HG03575 (cell line): ENCODE results near the gene GLCCI1.

Experiments
- ATAC-seq: cut with Tn5 transposase; IDR thresholded peaks from one replicate; pipeline ENCODE4 v1.9.1; 2021; ENCODE audit not compliant: unreplicated experiment, insufficient number of reproducible peaks, low FRiP score; ENCODE audit errors: extremely low read depth

The GLCCI1 gene

DNA sequence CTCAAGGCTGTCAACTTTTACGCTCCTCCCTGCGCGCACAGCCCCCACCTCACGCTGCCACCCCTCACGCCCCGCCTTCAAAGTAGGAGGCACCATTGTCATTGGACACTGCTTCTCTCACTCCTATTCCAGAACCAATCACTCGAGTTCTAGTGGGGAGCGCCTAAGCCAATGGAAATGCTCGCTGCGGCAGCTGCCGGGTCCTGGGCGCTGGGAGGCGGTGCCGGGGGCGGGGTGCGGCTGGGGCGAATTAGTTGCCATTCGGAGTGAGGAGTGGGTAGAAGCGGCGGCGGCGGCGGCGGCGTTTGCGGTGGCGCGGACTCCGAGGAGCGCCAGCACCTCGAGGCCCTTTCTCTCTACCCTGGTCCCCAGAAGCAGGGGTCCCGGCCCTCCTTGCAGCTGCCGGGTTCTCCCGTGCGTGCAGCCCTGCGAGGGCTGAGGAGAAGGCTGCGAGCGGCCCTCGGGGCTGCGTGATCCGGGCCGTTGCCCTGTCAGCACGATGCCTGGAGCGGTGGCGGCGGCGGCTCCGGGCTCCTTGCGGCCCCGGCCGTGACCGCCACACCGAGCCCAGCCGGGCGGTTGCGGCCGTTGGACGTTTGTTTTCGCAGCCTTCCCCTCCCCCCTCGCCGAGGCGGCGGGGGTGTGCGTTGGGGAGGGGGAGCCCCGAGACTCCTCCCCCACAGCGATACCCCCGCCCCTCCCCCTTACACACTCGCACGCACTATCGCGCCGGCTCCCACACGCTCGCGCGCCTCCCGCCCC lies at the start of gene GLCCI1:
GLCCI1 (plus strand) TSS at position 253 of the 762 bp plus-strand sequence. CDS start 555 bp downstream, outside the sequence.
- peak; percentile 60 for ATAC-seq

GRCh38 chr7:7919449-7919945 lies 49.1 kb upstream of the GLCCI1 start:
- no peak for ATAC-seq

DNA sequence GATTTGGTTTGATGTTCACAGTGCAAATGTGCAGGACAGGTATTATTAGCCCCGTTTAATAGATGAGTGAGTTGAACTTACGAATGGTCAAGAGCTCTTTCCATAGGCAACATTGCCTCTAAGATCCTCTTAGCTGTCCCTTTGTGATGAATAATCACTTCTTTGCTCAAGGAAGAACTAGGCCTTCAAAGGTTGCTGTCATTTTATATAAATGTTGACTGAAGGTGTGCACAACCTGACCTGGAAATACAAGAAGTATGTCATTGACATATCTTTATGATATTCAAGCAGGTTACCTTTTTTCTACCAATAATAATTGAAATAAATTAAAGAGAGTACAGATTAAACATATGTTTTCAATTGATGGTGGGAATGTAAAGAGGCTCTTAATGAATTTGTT lies 48.5 kb upstream of the GLCCI1 start:
- ATAC-seq, result no peak

DNA sequence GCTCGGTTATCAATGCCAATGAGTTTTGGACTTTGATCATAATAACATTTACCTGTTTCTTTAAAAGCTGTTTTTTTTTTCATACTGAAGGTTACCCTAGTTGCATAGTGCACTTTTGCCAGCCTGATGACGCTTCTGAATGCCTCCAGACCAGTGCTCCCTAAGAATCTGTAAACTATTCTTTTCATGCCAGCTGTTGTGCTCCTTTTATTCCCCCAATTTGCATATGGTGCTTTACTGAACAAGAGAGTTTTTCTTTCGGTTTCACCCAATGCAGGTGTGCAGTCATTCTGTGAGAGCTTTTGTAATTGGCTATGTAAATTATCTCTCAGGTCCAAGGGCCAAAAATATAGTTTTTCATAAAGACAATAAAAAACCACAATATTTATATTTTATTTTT lies 48.1 kb upstream of the GLCCI1 start:
- no peak for ATAC-seq

DNA sequence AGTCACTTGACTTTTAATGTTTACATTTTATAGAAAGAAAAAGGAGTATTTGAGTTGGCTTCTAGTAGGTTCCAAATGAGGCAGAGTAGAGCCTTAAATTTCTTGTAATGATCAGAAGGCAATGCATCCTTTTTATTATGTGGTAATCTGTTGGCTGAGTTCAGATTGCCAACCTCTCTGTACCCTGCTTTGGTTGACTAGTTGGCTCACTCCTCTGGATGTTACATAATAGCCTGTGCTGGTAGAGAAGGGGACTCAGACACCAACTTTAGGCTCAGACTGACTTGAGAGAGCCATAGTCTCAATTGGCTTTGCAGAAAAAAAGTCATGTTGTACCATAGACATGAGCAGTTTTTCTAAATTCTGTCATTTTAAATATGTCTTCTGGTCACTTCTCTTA lies 46.8 kb upstream of the GLCCI1 start:
- no peak for ATAC-seq

- no peak for ATAC-seq
These were observed 45.8 kb upstream of the GLCCI1 start for GRCh38 chr7:7922684-7923385.

DNA sequence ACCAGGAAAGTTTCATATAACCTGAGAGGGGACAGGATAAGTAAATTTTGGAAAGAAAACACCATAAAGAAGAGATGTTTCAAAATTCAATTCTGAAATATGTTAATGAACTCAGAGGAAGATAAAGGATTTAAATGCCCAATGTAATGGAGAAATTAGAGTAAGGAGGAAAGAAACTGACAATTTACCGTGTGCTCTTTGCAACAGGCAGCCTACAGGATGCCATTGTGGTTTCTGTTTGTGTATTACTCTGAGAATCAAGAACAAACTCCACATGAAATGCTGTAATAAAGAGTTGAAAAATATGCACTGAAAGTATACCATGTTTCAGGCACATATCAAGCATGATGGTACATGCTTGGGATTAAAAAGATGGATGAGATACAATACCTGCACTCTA lies 44.8 kb upstream of the GLCCI1 start:
- no peak for ATAC-seq

GRCh38 chr7:7924303-7924702 lies 44.3 kb upstream of the GLCCI1 start:
- no peak for ATAC-seq

GRCh38 chr7:7931626-7932025 lies 37.0 kb upstream of the GLCCI1 start:
- no peak for ATAC-seq

DNA sequence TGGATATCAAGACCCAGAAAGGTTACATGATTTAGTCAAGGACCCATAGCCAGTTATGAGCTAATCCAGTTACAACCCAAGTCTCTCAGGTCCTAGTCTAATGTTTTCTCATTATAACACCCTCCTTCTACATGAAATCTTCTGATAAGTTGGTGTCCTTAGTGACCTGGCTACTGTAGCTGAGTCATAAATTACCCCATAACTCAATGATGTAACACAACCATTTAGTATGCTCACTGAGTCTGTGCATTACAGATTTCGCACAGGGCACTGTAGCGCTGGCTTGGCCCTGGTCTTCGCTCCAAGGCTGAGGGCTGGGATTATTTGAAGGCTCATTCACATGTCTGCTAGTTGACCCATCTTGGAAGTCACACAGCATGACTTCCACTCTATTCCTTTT lies 36.0 kb upstream of the GLCCI1 start:
- ATAC-seq, result no peak

DNA sequence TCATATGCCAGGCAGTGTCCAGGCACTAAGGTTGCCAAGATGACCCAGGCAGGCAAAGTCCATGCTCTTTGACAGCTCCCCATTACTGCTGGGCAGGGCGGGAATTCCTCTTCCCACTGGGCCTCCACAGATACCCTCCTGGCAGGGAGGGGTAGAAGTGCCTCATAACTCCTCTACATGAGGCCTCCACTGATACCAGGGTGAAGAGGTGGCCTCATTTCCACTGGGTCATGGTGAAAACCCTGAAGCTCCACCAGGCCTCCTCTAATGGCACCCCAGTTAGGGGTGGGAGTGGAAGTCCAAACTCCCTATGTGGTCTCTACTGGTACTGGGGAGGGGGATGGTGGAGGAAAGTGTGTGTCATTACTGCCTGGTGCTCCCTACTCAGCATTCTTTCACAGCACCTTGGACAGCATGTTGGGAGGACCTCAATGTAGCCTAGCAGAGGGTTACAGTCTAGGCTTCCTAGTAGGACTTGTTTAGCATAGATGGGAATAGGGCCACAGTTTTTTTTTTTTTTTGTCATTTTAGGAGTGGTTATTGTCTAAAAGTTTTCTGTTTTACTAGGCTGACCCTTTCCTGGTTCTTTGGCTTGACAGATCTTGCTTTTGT lies 34.6 kb upstream of the GLCCI1 start:
- no peak for ATAC-seq

GRCh38 chr7:7934945-7935344 lies 33.7 kb upstream of the GLCCI1 start:
- ATAC-seq, result no peak

GRCh38 chr7:7938471-7938870 lies 30.1 kb upstream of the GLCCI1 start:
- no peak for ATAC-seq

DNA sequence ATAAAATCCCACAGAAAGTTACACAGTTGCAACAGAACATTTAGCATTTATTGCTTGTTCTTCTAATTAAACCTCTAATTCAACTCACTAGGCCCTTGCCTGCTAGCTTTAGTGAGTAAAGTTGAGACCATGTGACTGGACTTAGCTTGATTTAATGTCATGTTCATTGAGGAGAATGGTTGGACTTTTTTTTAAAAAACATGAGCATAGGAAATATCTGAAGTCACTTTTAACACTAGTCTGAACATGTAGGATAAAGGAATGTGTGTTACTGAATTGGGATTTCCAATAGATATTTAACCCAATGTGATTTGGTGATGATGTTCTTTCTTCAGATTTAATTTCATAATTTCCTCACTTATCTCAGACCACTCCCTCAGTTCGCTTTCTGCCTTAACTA lies 24.6 kb upstream of the GLCCI1 start:
- ATAC-seq, result no peak

DNA sequence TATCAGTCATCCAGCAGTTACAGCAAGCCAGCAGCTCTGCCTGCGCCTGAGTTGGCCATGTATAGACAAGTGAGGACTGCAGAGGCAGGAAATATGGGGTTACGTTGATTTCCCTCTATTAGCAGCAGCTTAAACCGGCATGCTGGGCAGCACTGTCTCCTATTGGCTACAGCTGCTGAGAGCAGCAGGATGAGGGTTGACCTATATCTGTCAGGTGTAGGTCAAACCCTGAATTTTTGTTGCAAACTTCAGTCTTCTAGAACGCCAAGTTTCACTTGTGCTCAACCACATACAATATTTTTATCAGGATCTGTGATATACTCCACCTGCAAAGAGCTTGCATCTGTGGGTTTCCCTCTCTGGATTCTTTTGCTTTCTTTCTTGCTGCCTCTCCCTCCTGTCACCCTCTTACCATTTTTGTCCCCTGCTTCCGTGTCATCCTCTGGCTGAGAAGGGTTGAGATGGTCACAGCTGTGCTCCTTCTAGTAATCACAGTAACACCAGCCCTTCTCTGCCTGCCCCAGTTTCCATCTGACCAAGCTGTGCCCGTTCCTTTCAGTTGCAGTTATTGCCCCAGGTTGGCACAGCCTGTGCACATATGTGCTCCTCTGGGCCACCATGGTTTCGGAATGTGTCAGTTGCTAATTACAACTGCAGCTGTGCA lies 23.8 kb upstream of the GLCCI1 start:
- peak; percentile 76 for ATAC-seq

GRCh38 chr7:7946486-7946885 lies 22.1 kb upstream of the GLCCI1 start:
- no peak for ATAC-seq

DNA sequence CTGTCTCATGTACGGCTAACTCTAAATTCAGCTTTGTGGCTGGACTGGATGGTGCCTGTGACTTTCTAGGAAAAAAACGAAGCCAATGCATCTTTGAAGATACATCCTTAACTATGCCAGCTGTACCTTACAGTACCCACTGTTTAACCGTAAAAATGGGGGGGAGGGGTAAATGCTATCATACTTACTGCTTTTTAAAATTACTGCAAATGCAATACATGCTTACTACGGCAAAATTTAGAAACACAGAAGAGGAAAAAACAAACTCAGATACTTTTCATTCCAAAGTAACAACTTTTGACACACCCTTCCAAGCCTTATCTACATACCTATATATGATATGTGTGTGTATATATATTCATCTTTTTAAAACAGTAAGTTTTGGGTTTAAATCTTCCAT lies 20.4 kb upstream of the GLCCI1 start:
- ATAC-seq, result no peak

DNA sequence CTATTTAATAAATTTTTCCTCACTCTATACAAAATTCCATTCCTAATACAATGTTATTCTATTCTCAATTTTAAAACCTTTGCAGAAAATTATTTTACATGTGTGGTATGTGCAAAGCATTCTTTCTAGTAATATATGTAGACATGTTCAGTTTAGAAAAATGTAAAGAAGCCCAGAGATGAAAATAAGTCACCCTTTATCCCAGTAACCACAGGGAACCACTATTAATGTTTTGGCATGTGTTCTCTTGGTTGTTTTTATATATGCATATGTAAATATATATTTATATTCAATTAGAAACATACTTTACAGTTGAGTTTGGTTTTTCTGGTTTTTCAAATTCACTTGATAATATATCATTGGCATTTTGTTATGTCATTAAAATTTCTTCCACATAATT lies 14.8 kb upstream of the GLCCI1 start:
- no peak for ATAC-seq

- ATAC-seq, result no peak
These were observed 12.0 kb upstream of the GLCCI1 start for GRCh38 chr7:7956531-7957128.
